Stomach (tissue), 9 donors: ENCODE measurements around the gene GDF7. TPM values are rescaled to one million over a fixed set of nuclear protein-coding genes. Genes with fewer than 3 reads are reported as not detected.

ENCODE experiments used
- DNase-seq, 2 donors: peaks; one replicate each; pipeline versions ENCODE4 v3.0.0 to v3.0.0-alpha.2; 2013 to 2019
- H3K27ac ChIP-seq, 5 donors: fragments of 200-600 bp in 4 of 5; sonication (generic) in 4 of 5; one replicate each; pipeline ENCODE4 v1.5.1; 2013 to 2019; ENCODE audit warnings: mild to moderate bottlenecking in 1 of 5, moderate library complexity in 1 of 5
- H3K27me3 ChIP-seq, 3 donors: fragments of 200-600 bp; sonication (generic); one replicate each; pipeline ENCODE4 v1.5.1; 2017 to 2019; ENCODE audit warnings: mixed run types in 1 of 3
- H3K36me3 ChIP-seq, 4 donors: fragments of 200-600 bp; sonication (generic); 1 replicate in 3 of 4; 2 replicates in 1 of 4; pipeline ENCODE4 v1.5.1; 2016 to 2019
- H3K4me1 ChIP-seq, 4 donors: fragments of 200-600 bp; sonication (generic); one replicate each; pipeline ENCODE4 v1.5.1; 2016 to 2019
- H3K4me3 ChIP-seq, 4 donors: fragments of 200-600 bp; sonication (generic) in 3 of 4; one replicate each; pipeline ENCODE4 v1.5.1; 2016 to 2019; ENCODE audit warnings: mild to moderate bottlenecking in 1 of 4
- H3K9me3 ChIP-seq, 4 donors: fragments of 200-600 bp; sonication (generic); one replicate each; pipeline ENCODE4 v1.5.1; 2016 to 2019
- EP300 ChIP-seq: sonication (generic); formaldehyde crosslinking; IDR thresholded peaks from one replicate; pipeline ENCODE4 v1.6.1; 2017; ENCODE audit warnings: antibody characterized with exemption
- POLR2A ChIP-seq, 4 donors: fragments of 450-650 bp; IDR thresholded peaks; one replicate each; pipeline ENCODE4 v1.6.1; 2016; ENCODE audit warnings: antibody characterized with exemption in 4 of 4, control low read depth in 2 of 4, mild to moderate bottlenecking in 1 of 4, moderate library complexity in 1 of 4
- POLR2AphosphoS5 ChIP-seq, 3 donors: sonication (generic); formaldehyde crosslinking; IDR thresholded peaks; one replicate each; pipeline ENCODE4 v1.6.1; 2016; ENCODE audit warnings: antibody characterized with exemption in 3 of 3
- WGBS, 5 donors: extraction: QIAGEN DNeasy Blood & Tissue Kit in 3 of 5; methylation state at CpG; one replicate each; pipeline versions ENCODE4 v1.1.5 to v1.1.7; 2013 to 2018; 5-methylcytosine and 5-hydroxymethylcytosine counted together
- intact Hi-C: fragments of 100-400 bp; cut with DNase I; formaldehyde crosslinking; loops from one replicate; pipeline ENCODE4 v1.15.1; 2023; ENCODE audit warnings: low total_unique reads
- polyA plus RNA-seq, 3 donors: library from polyadenylated mRNA; stranded (reverse); fragments of 200-250 nt; gene quantifications; one replicate each; pipeline ENCODE4 v1.2.3, GENCODE V29; 2013
- total RNA-seq, 5 donors: library from RNA; depleted of rRNA; stranded (reverse); fragments of >200 nt; gene quantifications; one replicate each; pipeline versions ENCODE4 v1.1.0 to v1.2.3, GENCODE V29; 2014 to 2016
- TF ChIP-seq, protein P1 (sequence below), 7 experiments: fragments of 450-650 bp in 4 of 7; fragments of 200-600 bp in 3 of 7; sonication (generic) in 3 of 7; IDR thresholded peaks; one replicate each; pipeline ENCODE4 v1.5.1; 2016 to 2019; ENCODE audit warnings: antibody characterized with exemption in 7 of 7, control low read depth in 2 of 7, mild to moderate bottlenecking in 1 of 7
- donor health status: healthy with polysubstance abuse.
- donor health status: Bipolar disorder and iron deficiency.
- donor health status: healthy.

The GDF7 gene
- total and polyA plus RNA-seq, 8 donors = 0.10 to 1.3 (median 0.37) TPM; not detected in 3

DNA sequence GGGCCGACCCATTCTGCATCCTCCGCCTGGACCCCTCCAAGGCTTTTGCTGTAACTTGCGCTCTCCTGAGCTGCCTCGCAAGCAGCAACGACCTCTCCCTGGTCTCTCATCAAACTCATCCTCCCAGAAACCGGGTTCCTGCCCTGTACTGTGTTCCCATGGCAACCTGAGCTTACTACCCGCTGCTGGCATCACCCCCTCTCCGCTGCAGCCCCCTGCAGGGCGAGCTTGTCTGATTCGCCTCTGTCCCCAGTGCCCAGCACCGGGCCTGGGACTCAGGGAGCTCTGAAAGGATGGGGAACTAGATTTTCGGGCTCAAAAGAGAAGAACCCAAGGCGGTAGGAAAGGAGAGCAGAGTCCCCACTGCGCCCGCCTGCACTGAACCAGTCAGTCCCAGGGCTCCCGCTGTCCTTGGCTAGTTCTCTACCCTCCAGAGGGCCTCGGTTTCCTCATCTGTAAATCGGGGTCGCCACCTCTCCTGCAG, 16.5 kb upstream of the GDF7 start:
- H3K36me3 ChIP-seq = peaks cover under 1 to 18% (median 12%) of the 10 kb centered on the region in 4 donors
- 4 to 11% (median 6%) methylated on average over 15 to 19 of the region's 19 CpGs for WGBS, 5 donors
- H3K4me1 ChIP-seq = peaks cover 19 to 47% (median 39%) of the 10 kb centered on the region in 4 donors
- peak overlapping the region; percentile 62 to 91 (median 86) for H3K4me3 ChIP-seq
- H3K9me3 ChIP-seq = no peaks in the 10 kb centered on the region
- no peaks in the 10 kb centered on the region for H3K27me3 ChIP-seq
- intact Hi-C loops = no loop called here
- H3K27ac ChIP-seq = peak overlapping the region; percentile 87 to 98 (median 94)
- DNase-seq = peak in 1 of 2 donors; percentile 76
- no peak for TF ChIP-seq POLR2A (IDR thresholded peaks at IDR 0.05)
- TF ChIP-seq, protein P1, sequence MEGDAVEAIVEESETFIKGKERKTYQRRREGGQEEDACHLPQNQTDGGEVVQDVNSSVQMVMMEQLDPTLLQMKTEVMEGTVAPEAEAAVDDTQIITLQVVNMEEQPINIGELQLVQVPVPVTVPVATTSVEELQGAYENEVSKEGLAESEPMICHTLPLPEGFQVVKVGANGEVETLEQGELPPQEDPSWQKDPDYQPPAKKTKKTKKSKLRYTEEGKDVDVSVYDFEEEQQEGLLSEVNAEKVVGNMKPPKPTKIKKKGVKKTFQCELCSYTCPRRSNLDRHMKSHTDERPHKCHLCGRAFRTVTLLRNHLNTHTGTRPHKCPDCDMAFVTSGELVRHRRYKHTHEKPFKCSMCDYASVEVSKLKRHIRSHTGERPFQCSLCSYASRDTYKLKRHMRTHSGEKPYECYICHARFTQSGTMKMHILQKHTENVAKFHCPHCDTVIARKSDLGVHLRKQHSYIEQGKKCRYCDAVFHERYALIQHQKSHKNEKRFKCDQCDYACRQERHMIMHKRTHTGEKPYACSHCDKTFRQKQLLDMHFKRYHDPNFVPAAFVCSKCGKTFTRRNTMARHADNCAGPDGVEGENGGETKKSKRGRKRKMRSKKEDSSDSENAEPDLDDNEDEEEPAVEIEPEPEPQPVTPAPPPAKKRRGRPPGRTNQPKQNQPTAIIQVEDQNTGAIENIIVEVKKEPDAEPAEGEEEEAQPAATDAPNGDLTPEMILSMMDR (IDR thresholded peaks at IDR 0.05) = no peak
- no peak for TF ChIP-seq POLR2AphosphoS5 (IDR thresholded peaks at IDR 0.05)
- no peak for TF ChIP-seq EP300

DNA sequence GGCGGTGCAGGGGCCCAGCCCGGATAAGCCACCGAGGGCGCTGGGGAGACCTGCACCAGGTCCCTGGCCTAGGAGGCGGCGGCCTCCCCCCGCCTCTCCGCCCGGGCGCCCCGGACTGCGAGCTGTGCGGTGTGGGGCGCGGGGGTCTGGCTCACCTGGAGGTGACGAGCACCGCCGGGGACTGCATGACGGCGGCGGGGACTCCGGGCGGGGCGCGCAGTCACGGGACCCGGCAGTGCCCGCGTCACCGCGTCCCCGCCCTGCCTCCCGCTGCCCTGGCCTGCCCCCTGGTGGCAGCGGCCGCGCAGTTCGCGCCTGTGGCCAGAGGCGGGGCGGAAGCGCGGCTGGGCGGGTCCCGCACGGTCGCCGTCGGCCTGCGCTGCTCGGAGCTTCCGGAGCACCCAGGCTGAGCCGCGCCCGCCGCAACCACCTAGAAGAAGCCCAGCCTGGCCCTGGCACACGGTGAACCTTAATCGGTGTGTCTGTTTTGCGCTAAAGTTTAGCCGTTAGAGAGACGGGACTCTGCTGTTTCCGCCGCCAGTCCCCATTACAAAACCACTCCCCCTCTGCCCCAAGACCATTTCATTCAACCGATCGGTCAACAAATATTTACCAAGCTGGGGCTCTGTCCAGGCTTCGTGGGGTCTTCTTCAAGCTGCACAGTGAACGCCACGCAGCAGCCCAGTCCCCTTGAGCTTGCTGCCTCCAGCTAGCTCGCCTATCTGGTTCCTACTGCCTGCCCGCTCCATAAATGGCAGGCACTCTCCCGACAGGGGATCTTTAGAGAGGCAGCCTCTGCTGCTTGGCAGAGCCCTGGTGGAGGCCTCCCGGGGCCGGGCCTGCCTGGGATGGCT, 15.8 kb upstream of the GDF7 start, which contains the start of gene HS1BP3:
Gene HS1BP3, minus strand, starts transcription at position 222 of the 854 bp plus-strand sequence. Its CDS starts 35 bp downstream, at position 187.
- WGBS, 5 donors = 0 to 1% (median 1%) methylated on average over 47 to 72 of the region's 72 CpGs
- H3K36me3 ChIP-seq = peaks cover 0 to 12% (median 7%) of the 10 kb centered on the region in 4 donors
- H3K9me3 ChIP-seq = no peaks in the 10 kb centered on the region
- peak within 1 kb of the TSS; percentile 87 to 98 (median 94) for H3K27ac ChIP-seq
- H3K27me3 ChIP-seq = no peaks in the 10 kb centered on the region
- peak; percentile 92 to 97 for DNase-seq
- H3K4me1 ChIP-seq = peaks cover 19 to 47% (median 39%) of the 10 kb centered on the region in 4 donors
- peak within 1 kb of the TSS; percentile 62 to 91 (median 86) for H3K4me3 ChIP-seq
- TF ChIP-seq POLR2AphosphoS5 (IDR thresholded peaks at IDR 0.05) = peak; percentile 63 to 89 (median 88)
- peak in 1 of 4 donors; percentile 62 for TF ChIP-seq POLR2A (IDR thresholded peaks at IDR 0.05)
- TF ChIP-seq, protein P1 (IDR thresholded peaks at IDR 0.05) = peak in 4 of 7 experiments; percentile 74 to 99 (median 97)
- no peak for TF ChIP-seq EP300
- intact Hi-C loops = no loop called here

DNA sequence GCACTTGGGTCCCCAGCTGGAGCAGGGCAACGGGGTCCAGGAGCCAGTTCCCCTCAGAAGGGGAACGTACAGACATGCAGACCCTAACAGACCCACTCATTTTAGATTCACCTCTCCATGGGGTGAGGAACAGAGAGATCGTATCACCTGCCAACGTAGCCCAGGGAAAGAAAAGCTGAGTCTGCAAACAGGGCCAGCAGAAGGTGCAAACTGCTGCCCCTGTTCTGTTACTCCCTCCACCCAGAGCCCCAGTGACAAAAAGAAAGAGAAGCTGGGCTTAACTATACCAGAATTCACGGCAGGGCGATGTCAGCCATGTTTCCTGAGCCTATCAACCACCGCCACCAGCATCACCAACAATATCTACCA, 15.2 kb upstream of the GDF7 start:
- Histone ChIP-seq H3K36me3 (peaks cover 0 to 5% (median 2%) of the 10 kb centered on the region in 4 donors), H3K27ac (peak overlapping the region; percentile 86 to 98 (median 94)), H3K27me3 (no peaks in the 10 kb centered on the region), H3K4me1 (peaks cover 19 to 44% (median 39%) of the 10 kb centered on the region in 4 donors), H3K9me3 (no peaks in the 10 kb centered on the region), H3K4me3 (peak overlapping the region; percentile 62 to 91 (median 86))
- DNase-seq = no peak
- no peak for TF ChIP-seq POLR2AphosphoS5 (IDR thresholded peaks at IDR 0.05)
- TF ChIP-seq POLR2A (IDR thresholded peaks at IDR 0.05) = no peak
- no peak for TF ChIP-seq EP300
- TF ChIP-seq, protein P1 (IDR thresholded peaks at IDR 0.05) = no peak
- intact Hi-C loops = no loop called here
- WGBS, 5 donors = 70 to 83% (median 76%) methylated on average over 6 to 7 of the region's 7 CpGs

DNA sequence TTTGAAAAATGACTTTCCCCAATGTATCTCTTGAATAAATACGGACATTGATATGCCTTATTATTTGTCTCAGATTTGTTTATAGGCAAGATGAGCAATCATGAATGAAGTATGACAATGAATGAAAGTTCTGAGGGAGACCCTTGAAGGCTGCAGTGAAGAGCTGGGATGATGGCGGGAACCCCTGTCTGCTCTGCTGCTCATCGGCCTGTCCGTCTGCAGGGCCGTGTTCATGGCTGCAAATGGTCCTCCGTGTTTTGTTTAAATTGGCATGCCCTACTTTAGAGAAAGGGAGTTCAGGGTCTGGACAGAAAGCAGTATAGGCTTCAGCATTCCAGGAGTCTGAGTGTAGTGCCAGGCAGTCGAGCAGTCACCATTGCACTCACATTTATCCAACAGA, 14.8 kb upstream of the GDF7 start:
- H3K27ac ChIP-seq = peak overlapping the region in 1 of 5 donors; percentile 94
- WGBS, 5 donors = 86 to 96% (median 94%) methylated on average over 7 of the region's 7 CpGs
- DNase-seq = no peak
- intact Hi-C loops = no loop called here
- H3K36me3 ChIP-seq = peaks cover 0 to 1% (median 0%) of the 10 kb centered on the region in 4 donors
- no peaks in the 10 kb centered on the region for H3K27me3 ChIP-seq
- no peak overlapping the region for H3K4me3 ChIP-seq
- TF ChIP-seq POLR2AphosphoS5 (IDR thresholded peaks at IDR 0.05) = no peak
- no peak for TF ChIP-seq EP300
- TF ChIP-seq POLR2A (IDR thresholded peaks at IDR 0.05) = no peak
- TF ChIP-seq, protein P1 (IDR thresholded peaks at IDR 0.05) = no peak
- peaks cover 19 to 40% (median 39%) of the 10 kb centered on the region in 4 donors for H3K4me1 ChIP-seq
- H3K9me3 ChIP-seq = no peaks in the 10 kb centered on the region
